ENCODE results near the gene NAV2. TPM values are rescaled to one million over a fixed set of nuclear protein-coding genes. Genes with fewer than 3 reads are reported as not detected.

NAV2 gene
- total RNA-seq, 1 donor from 2014 or later, result 31.4 TPM

DNA sequence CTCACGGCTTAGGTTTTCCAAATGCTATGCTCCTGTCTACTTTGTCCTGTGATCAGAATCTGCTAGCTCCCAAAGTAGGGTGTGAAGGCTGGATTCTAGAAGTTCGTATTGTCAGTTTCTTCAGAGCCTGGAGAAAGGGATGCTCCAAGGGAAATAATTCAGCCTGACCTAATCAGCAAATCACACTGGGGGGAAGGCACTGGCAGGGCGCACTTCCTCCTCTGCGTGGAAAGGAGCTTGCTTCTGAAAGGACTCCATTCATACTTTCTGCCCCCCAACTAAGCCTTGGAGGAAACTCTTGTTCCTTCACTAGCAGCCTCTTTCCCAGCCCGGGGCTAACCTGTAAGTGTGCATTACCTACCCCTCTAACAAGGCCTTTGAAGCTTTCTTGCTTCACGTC, 165.9 kb downstream of the NAV2 start:
- H3K27ac Mint-ChIP-seq (ENCODE audit: unreplicated experiment), result no peak overlapping the region
- peaks cover 13% of the 10 kb centered on the region for H3K4me1 Mint-ChIP-seq (ENCODE audit: unreplicated experiment)
- no peaks in the 10 kb centered on the region for H3K9me3 Mint-ChIP-seq (ENCODE audit: unreplicated experiment)
- H3K4me3 Mint-ChIP-seq (ENCODE audit: unreplicated experiment), result no peak overlapping the region
- H3K36me3 Mint-ChIP-seq (ENCODE audit: unreplicated experiment), result peaks cover 18% of the 10 kb centered on the region
- no peaks in the 10 kb centered on the region for H3K27me3 Mint-ChIP-seq (ENCODE audit: unreplicated experiment)
- TF ChIP-seq, protein P1, sequence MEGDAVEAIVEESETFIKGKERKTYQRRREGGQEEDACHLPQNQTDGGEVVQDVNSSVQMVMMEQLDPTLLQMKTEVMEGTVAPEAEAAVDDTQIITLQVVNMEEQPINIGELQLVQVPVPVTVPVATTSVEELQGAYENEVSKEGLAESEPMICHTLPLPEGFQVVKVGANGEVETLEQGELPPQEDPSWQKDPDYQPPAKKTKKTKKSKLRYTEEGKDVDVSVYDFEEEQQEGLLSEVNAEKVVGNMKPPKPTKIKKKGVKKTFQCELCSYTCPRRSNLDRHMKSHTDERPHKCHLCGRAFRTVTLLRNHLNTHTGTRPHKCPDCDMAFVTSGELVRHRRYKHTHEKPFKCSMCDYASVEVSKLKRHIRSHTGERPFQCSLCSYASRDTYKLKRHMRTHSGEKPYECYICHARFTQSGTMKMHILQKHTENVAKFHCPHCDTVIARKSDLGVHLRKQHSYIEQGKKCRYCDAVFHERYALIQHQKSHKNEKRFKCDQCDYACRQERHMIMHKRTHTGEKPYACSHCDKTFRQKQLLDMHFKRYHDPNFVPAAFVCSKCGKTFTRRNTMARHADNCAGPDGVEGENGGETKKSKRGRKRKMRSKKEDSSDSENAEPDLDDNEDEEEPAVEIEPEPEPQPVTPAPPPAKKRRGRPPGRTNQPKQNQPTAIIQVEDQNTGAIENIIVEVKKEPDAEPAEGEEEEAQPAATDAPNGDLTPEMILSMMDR (IDR thresholded peaks at IDR 0.05), result no peak
- DNase-seq (ENCODE audit: extremely low spot score, unreplicated experiment), result no peak

DNA sequence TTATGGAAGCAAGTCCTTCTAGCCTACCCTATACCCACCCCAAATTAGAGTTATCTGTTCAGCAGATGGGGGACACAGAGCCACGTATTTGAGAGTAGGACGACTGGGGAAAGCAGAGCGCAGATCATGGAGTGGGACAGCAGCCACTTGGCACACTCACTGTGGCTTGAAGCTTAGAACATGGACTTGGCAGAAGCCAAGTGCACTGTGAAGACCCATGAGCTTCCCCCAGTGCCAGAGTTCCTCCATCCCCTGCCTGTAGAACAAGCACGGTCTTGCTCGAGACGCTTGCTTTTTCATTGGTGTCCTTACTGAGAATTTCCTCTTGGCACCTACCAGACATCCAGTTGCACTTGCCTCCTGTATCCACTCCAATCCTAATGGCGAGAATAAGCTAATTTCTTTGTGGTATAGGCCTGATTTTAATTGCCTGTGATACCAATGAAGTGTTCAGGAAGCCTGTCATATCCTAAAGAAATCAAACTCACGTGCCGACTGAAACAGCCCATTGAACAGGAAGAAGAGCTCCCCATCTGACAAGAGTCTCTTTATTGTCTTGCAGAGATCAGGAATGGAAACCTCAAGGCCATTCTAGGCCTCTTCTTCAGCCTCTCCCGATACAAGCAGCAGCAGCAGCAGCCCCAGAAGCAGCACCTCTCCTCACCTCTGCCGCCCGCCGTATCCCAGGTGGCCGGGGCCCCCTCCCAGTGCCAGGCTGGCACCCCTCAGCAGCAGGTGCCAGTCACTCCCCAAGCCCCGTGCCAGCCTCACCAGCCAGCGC, 166.9 kb downstream of the NAV2 start:
- no peaks in the 10 kb centered on the region for H3K27me3 Mint-ChIP-seq (ENCODE audit: unreplicated experiment)

DNA sequence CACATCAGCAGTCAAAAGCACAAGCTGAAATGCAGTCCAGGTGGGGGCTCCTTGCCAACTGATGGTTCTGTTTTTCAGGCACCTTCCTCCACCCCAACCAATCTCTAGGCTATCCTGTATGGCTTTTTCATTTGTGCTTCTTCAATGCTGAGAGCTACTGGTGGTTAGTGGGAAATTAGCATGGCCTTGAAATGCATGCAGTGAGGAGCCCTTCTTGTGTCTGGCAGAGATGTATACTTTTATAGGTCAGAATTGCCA, 167.4 kb downstream of the NAV2 start:
- Mint-ChIP-seq H3K27ac (ENCODE audit: unreplicated experiment) (no peak overlapping the region), H3K4me1 (ENCODE audit: unreplicated experiment) (no peaks in the 10 kb centered on the region), H3K4me3 (ENCODE audit: unreplicated experiment) (no peak overlapping the region), H3K9me3 (ENCODE audit: unreplicated experiment) (no peaks in the 10 kb centered on the region), H3K27me3 (ENCODE audit: unreplicated experiment) (no peaks in the 10 kb centered on the region), H3K36me3 (ENCODE audit: unreplicated experiment) (peaks cover 24% of the 10 kb centered on the region)
- no peak for DNase-seq (ENCODE audit: extremely low spot score, unreplicated experiment)
- TF ChIP-seq, protein P1 (IDR thresholded peaks at IDR 0.05), result no peak

More for the DNA sequence above, 166.9 kb downstream of the NAV2 start:
- Mint-ChIP-seq H3K27ac (ENCODE audit: unreplicated experiment) (no peak overlapping the region), H3K36me3 (ENCODE audit: unreplicated experiment) (peaks cover 22% of the 10 kb centered on the region), H3K9me3 (ENCODE audit: unreplicated experiment) (no peaks in the 10 kb centered on the region), H3K4me3 (ENCODE audit: unreplicated experiment) (no peak overlapping the region), H3K4me1 (ENCODE audit: unreplicated experiment) (peaks cover 4% of the 10 kb centered on the region)
- no peak for DNase-seq (ENCODE audit: extremely low spot score, unreplicated experiment)
- TF ChIP-seq, protein P1 (IDR thresholded peaks at IDR 0.05), result no peak

DNA sequence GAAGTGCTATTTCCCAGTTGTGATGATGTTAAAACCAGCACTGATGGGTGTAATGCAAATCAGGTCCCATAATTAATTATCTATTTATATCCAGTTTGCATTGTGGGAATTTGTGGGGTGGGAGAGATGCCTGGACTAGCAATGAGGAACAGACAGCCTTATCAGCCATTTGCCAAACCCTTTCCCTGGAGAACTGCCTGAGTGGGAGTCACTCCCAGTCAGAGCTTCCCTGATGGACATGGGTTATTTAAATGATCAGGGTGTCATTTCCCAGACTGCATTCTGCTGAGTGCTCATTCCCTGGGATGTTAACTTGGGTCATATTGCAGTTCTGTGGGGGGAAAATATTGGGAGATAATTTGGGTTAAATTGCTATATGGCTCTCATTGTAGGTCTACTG, 168.5 kb downstream of the NAV2 start:
- Mint-ChIP-seq H3K36me3 (ENCODE audit: unreplicated experiment) (peaks cover 29% of the 10 kb centered on the region), H3K9me3 (ENCODE audit: unreplicated experiment) (no peaks in the 10 kb centered on the region)

DNA sequence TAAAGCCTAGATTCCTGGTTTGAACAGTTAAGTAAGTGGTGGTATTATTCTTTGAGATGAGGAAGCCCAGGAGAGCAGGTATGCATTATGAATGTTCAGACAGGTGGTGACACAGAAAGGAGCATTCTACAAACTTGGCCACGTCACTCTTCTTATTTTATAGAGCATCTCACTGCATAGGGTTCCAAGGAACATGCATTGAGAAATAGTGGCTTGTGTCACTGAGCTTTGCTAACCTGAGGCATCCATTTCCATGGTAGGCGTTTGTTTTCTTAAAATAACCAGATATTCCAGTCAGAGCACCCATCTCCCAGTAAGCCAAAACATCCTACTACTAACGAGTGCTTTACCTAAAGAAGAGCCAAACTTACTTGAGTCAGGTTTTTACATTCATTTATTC, 169.7 kb downstream of the NAV2 start:
- Mint-ChIP-seq H3K36me3 (ENCODE audit: unreplicated experiment) (peaks cover 29% of the 10 kb centered on the region), H3K4me3 (ENCODE audit: unreplicated experiment) (no peak overlapping the region), H3K27me3 (ENCODE audit: unreplicated experiment) (no peaks in the 10 kb centered on the region), H3K4me1 (ENCODE audit: unreplicated experiment) (no peaks in the 10 kb centered on the region), H3K27ac (ENCODE audit: unreplicated experiment) (no peak overlapping the region), H3K9me3 (ENCODE audit: unreplicated experiment) (no peaks in the 10 kb centered on the region)
- TF ChIP-seq, protein P1 (IDR thresholded peaks at IDR 0.05), result no peak
- no peak for DNase-seq (ENCODE audit: extremely low spot score, unreplicated experiment)

More for the DNA sequence above, 168.5 kb downstream of the NAV2 start:
- Mint-ChIP-seq H3K4me3 (ENCODE audit: unreplicated experiment) (no peak overlapping the region), H3K27ac (ENCODE audit: unreplicated experiment) (no peak overlapping the region), H3K27me3 (ENCODE audit: unreplicated experiment) (no peaks in the 10 kb centered on the region), H3K4me1 (ENCODE audit: unreplicated experiment) (no peaks in the 10 kb centered on the region)
- TF ChIP-seq, protein P1 (IDR thresholded peaks at IDR 0.05), result no peak
- DNase-seq (ENCODE audit: extremely low spot score, unreplicated experiment), result no peak

All from osteocyte (in vitro differentiated cells).